ENCODE results near the gene CYP46A1.
"Not testable (repeated sequence)": the region's sequence is repeated elsewhere in the genome, so short reads cannot be mapped to it uniquely, and the experiment has no call there.

Gene CYP46A1

DNA sequence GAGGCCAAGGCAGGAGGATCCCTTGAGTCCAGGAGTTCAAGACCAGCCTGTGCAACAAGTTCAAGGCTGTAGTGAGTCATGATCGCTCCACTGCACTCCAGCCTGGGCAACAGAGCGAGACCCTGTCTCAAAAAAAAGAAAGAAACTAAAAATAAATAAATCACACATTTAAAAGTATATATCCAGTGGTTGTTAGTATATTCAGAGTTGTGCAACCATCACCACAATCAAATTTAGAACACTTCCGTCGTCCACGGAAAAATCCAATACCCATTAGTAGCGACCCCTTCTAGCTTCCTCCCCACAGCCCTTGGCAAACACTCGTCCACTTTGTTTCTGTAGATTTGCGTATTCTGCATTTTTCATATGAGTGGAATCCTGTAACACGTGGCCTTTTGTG is 64.4 kb downstream of the CYP46A1 start:
- no peak for DNase-seq

DNA sequence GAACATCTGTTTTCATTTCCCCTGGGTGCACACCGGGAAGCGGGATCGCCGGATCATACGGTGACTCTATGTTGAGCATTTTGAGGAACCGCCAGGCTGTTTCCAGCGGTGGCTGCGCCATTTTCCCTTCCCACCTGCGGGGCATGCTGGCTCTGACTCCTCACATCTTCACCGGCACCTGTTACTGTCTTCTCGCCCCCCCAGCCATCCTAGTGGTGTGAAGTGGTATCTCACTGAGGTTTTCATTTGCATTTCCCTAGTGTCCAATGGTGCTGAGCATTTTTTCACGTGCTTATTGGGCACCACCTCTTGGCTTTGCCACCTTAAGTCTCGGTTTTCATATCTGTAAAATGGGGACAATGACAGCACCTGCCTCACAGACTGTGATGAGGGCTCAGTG is 65.0 kb downstream of the CYP46A1 start:
- DNase-seq: peak in 1 of 2 experiments; percentile 12

DNA sequence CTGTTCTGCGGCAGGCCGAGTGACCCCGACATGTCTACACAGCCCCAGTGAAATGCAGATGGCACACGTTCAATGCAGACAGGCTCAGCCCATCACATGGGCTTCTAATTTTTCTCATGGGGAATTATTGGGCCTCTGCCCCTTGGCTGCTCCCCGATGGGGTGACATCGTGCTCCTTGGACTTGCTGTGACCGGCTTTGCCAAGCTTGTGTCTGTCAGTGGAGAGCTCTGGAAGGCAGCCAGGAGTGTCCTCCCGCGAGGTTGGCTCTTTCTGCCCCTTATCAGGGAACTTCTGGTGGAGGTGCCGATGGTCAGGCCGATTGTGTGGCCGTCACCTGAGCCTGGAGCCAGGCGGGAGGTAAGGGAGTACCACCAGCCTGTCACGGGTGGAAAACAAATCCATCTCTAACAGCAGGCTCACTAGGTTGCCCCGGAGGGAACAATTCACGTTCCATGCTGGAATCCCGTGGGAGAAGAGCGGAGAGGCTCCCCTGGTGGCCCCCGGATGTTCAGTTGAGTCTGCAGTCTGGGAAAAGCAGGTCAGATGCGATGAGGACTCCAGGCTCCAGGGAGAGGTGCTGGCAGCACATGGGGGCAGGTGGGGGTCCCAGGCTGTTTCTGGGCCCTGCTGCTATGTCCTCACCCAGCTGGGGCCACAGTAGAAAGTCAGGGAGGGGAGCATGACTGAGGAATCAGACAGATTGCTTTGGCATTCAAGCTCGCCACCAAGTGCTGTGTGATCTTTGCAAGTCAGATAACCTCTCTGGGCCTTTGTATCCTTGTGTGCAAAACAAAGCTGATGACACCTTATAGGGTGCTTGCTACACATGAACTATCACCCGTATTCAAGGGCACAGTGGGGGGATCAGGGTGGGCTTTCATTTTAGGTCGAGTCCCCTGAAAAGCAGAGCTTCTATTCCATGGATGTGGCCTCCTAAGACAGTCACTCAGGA is 65.9 kb downstream of the CYP46A1 start:
- no peak for DNase-seq

DNA sequence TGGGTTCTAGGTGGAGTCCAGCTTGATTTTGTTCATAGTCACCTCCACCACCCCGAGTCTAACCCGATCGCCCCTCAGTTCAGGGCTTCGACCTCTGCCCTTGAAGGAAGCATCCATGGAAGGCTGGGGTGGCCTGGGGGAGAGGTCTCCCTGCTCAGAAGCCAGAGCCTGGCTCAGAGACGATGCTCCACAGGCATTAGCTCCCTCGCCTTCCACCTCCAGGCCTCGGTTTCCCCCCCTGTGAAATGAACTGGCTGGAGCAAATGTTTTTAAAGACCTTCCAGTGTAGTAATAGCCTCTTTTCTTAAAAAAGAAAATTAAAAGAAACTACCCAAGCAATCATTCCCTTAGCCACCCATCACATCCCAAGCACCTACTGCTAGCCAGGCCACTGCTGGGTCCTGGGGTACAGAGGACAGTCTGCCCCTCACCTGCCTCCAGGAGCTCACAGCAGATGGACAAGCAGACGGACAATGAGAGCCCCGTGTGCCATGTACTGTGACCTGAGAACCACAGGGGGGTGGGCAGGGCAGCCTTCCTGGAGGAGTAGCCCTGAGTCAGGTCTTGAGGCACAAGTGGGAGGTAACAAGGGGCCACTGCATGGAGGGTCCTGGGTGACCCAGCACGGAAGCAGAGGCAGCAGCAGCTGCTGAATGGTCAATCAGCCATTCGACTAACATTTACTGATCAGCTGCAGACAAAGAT is 66.8 kb downstream of the CYP46A1 start:
- no peak for DNase-seq

DNA sequence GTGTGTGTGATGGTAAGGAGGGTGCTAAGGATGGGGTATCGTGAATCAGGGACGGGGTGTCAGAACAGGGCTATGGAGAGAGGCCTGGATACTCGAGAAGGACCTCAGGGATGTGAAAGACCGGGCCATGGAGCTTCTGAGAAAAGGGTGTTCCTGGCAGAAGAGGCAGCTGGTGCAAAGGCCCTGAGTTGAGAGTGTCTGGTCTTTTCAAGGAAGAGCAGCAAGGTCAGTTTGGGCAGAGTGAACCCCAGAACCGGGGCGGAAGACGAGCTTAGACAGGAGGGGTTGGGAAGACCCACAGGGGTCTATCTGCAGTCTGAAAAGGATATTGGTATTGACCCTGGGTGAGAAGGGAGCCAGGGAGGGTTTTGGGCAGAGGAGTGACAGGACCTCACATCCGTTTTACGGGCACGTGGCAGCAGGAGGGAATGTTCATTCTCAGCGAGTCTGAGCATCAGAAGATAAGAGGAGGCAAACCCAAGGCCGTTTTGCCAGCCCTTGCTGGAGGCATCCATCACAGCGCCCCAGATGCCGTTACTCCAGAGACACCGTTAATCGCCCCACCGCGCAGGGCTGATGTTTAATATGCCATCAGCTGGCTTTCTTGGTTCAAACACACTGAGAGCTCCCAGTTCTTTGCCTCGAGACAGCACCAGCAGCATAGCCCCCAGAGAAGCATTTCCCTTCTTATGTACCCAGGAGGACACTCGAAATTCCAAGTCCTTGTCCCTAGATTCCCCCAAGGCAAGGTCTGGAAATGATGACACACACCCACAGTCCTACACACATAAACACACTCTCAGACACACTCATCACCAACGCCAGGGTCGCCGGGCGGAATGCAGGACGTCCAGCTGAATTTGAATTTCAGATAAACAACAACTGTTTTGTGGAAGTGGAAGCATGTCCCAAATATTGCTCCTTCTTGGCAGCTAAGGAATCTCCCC is 67.7 kb downstream of the CYP46A1 start:
- DNase-seq: no peak

DNA sequence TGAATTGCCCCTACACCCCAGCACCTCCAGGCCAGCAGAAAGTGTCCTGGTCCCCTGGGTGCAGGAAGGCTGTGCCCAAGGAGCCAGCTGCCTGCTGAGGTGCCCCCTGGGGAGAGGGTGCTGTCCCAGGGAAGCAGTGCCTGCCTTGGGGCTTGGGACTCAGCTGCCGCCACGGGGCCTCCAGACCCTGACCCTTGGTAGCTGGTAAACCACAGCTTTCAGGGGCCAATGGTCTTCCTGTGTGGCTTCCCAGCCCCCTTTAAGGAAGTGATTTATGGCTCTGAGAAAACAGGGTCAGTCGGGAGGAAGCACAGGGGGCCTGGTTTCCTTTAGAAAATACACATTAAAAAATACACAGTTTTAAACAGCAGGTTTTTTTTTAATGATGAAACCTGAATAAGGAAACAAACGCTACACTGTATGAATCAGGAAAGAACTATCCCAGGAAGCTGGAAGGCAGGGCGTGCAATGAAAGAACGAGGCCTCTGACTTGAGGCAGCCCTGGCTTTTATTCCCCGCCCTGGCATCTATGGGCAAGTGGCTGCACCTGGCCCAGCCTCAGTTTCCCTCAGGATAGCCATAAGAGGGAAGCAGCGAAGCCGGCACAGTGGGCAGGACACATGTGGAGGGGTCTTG is 68.5 kb downstream of the CYP46A1 start:
- peak in 1 of 2 experiments; percentile 43 for DNase-seq

DNA sequence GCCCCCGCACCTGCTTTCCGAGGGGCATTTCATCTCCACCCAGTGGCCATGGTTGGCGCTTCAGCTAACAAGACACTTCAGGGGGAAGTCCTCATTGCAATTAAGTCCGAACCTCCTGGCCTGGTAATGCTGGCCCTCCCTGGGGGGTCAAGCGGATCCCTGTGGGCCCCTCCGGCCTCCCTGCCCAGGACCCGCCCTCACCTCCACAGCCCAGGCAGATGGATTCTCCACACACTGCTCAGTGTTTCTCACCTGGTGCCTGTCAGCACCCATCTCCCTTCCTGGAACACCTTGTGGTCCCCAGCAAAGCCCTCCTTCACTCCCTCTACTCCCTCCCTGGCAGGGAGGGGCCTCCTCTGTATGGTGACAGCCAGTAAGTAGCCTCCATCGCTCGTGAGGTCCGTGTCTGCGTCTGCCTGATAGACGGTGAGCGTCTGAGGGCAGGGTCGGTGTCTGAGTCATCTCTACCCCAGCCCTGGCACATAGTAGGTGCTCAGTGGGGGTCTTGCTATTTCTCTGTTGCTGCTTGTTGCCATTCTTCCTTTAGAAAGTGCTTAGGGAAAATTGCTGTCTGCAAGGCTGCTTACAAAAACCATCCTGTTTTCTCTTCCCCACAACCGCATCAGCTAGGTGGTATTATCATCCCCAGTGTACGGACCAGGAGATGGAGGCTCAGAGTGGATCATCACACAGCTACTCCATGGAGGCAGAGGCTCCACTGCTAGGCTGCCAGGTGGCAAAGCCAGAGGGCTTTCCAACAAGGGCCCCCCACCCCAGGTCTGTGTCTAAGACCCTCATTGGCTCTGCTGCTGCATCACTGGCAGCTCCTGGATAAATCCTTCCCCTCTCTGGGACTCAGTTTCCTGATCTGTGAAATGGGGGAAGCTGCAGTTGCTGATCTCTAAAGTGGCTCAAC is 69.4 kb downstream of the CYP46A1 start:
- DNase-seq: no peak

DNA sequence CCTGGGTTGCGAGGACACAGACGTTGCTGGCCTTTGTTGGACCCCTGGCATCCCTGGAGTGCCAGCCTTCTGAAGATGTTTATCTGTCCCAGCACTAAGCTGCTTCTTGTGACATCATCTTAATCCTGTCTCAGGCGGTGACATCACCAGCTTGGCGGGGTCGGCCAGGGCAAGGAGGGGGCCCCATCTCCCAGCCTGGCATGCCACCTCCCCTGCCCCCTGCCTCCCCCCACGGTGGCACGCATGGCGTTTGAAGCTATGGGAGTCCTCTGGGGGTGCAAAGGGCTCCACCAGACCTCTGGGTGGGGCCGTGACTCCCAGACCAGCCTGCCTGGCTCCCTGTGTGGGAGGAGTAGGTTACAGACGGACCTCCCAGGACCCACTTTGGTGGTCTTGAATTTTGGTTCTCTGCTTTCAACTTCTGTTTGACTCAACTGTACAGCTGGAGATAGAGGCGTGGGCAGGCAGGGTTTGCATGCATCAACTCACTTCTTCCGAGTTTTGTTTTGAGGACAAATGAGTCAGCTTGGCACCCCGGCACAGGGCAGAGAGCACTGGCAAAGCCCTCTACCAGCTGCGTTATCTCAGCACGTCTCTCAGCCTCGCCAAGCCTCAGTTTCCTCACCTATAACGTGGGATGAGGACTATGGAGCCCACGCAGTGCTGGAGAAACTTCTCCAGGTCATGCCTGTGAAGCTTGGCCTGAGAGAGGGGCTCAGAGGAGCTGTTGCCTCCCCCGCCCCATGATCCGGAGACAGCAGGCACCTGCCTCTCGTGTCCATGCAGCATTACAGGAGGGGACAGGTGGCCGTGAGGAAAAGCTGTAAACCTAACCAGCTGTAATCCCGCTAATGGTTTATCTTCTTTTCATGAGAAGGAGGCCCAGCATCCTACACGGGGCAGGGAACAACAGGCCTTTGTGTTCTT is 70.3 kb downstream of the CYP46A1 start:
- no peak for DNase-seq

DNA sequence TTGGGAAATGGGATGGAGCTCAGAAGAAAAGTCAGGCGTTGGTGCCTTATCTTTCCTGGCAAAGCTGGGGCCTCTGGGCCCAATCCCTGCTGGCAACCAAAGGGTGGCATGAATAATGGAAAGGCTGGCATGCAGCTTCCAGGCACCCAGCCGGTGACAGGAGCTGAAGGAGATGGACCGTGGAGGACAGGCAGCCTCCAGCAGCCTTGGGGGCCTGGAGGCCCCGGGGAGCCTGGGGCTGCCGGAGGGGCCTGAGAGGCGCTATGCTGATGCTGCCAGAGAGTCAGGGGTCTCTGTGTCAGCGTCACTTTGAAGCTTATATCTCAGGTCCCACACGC is 70.9 kb downstream of the CYP46A1 start:
- DNase-seq: no peak

DNA sequence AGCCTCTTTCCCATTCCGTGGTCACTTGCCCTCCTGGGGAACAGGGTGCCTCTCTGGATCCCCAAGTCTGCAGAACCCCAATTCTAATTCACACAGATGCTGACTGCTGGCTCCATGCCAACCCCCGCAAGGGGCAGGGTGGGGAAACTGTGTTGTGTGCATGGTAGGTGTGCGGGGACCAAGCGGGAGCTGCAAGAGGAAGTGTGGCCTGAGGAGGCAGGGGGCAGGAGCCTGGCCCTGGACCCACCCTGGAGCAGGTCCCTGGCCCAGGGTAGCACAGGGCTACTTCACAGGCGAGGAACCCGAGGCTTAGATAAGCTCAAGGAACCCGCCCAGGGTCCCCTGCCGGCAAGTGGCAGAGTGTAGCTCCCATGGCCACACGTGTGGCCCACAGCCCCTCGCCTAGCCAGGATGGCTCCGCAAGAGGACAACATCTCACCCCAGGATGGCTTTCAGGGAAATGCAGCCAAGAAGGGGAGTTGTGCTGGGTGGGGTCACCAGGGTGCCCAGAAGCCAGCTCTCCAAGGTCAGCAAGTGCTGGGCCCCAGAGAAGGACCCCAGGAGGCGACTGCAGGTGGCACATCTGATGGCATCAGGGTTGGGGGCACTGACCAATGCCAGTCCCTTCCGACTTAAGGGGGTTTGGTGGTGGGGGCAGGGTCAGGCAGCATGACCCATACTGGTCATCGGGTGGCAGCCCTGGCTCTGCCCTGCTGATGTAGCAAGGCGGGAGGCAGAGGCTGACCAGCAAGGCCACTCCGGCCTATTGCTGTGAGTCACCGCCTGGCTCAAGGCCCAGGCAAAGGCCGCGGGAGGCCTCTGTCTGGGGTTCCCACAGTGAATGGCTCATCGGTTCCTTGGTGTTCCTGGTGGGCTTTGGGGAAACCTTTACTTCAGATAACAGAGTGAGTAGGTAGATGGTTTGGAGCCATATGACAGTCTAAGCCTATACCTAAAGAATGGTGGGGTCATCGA is 71.8 kb downstream of the CYP46A1 start:
- peak; percentile 49 to 81 for DNase-seq

DNA sequence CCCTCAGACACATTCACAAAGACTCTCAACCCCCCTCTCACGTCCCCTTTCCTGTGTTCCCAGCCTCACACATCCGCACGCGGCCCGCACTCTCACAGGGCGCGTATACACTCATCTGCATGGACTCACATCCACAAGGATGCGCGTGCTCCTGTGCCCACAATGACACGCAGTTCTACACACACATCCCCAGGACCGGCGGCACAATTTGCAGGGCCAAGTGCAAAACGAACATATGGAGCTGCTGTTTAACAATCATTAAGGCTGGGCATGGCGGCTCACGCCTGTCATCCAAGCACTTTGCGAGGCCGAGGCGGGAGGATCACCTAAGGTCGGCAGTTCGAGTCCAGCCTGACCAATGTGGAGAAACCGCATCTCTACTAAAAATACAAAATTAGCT is 72.7 kb downstream of the CYP46A1 start:
- no peak for DNase-seq

DNA sequence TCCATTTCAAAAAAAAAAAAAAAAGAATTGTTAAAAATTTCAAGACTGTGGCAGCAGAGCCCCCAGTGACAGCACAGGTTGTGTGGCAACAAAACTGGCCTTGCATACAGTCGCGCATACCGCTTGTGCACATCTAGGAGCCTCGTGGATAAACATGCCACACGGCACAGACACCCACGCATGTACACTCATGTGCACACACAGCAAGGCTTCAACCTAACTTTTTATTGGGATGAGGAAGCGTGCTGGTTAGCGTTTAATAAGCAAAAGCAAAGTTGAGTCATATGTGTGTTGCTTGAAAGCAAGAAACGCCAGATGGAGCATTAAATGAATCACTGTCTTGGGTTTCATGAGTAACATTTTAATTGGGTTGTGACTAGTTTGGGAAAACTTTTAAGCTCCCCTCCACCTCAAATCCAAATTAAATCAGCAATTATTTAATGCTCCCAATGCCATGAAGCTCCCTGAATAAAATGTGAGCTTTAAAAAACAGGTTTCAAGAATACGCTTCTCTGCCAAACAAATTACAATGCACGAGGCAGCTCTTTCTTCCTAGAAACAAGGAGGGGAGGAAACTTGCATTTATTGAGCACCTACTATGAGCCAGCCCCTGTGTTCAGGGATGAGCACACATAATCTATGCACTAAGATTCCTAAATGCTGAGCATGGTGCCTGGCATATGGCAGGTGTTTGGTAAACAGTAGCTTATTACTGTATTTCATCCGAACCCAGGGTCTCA is 73.4 kb downstream of the CYP46A1 start:
- peak; percentile 28 to 73 for DNase-seq

DNA sequence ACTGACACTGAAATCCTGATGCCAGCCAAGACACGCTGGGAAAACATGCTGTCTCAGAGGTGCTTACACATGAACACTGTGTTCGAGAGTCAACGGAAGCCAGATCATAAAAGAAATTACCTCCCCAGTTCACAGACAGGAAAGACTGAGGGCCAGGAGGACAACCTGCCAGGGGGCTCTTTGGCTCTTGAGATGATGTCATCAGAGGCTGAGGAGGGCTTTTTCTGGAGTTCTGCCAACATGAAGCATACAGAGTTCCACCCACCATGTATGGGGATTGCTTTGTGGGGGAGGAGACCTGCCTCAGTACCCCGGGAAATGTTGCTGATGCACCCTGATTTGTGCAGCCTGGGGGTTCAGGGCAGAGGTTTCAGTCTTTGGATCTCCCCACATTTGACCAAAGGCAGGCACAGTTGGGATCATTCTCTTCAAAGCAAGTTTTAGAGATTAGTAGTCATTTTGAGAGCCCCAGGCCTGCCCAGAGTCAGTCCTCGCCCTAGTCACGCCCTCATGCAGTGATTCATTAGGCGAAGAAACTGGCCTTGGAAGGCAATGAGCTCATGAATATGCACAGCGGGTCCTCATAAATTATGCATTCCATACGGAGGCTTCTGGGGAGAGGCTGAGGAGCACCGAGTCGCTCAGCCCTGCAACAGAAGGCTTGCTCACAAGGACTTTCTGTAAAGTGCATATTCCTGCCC is 74.2 kb downstream of the CYP46A1 start:
- DNase-seq: no peak

DNA sequence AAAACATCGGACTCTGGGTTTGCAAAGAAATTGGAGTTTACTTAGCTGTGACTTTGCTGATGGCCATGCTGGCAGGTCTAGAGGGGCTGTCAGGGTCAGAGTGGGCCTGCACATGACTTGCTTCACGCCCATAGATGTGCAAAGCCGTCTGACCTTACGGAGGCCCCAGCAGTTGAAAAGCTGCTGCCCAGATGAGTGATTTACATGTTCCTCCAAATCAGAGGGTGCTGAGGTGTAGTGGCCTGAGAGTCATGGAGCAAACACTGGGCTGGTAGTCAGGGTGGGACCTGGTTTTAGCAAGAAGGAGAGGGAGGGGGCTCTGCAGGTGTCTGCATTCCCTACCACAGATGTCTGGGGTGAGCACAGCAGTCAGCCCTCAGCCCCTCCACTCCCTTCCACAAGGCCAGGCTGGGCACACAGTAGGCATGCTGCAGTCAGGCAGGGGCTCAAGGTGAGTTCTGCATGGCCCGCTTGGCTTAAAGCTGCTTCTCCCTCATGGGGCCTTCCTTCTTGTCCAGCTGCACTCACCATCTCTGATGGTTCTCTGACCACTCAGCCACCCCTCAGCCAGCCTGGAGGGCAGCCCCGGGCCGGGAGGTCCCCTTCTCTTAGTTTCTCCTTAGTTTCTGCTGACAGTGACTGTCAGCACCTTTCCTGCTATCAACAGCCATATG is 74.9 kb downstream of the CYP46A1 start:
- DNase-seq: no peak

DNA sequence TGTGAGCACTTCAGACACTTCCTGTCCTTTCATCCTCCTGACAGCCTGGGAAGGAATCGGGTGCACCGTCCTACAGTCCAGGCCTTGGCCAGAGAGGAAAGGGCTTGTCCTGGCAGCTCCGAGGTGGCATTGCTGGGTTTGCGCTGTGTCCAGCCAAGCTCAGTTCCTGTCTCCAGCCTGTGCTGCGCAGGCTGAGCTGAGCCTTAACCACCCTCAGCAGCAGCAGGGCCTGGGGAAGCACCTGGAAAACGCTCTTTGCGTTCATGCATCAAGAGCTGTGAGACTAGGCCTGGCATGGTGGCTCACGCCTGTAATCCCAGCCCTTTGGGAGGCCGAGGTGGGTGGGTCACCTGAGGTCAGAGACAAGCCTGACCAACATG is 75.4 kb downstream of the CYP46A1 start:
- no peak for DNase-seq

DNA sequence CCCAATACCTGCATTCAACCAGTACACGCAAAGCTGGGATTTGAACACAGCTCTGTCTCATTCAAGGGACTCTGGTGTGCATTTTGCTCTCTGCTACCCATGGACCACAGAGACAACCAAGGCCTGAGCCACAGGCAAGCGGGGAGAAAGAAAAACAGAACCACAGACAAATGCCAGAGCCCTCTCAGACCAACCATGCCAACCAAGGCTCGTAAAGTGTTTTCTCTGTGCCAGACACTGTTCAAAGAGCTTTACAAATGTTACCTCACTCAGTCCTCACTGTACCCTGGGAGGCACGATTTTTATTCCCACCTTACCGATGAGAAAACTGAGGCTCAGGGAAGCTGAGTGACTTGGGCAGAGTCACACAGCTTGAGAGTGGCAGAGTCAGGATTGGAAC is 76.7 kb downstream of the CYP46A1 start:
- no peak for DNase-seq

DNA sequence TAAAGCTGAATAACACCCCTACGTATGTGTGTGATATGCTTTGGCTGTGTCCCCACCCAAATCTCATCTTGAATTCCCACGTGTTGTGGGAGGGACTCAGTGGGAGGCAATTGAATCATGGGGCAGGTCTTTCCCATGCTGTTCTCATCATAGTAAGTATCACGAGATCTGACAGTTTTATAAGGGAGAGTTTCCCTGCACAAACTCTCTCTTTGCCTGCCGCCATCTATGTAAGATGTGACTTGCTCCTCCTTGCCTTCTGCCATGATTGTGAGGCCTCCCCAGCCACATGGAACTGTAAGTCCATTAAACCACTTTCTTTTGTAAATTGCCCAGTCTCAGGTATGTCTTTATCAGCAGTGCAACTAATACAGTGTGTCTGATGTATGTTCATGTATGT is 78.8 kb downstream of the CYP46A1 start:
- not testable (repeated sequence) for DNase-seq
